K562 (cell line): ENCODE data around the gene TENT5A. TPM values are rescaled to one million over a fixed set of nuclear protein-coding genes. Genes with fewer than 3 reads are reported as not detected.

ENCODE experiments used
- ATAC-seq: fragments of 200-7000 bp; cut with Tn5 transposase; 3 replicates; pipeline ENCODE4 v1.9.1; 2020; ENCODE audit warnings: moderate library complexity
- BruUV-seq: library from RNA; stranded (reverse); fragments of 400-500 nt; replicated peaks from 2 replicates; lab custom pipeline; 2021; lab: Mats Ljungman, UMichigan
- CTCF ChIA-PET: fragments of 300-600 bp; formaldehyde crosslinking; extraction: SDS; loops from one replicate; lab custom pipeline; 2021; ENCODE audit warnings: low intra/inter-chr PET ratio; lab: Yijun Ruan, JAX
- POLR2A ChIA-PET: fragments of 300-600, 350-650 bp; sonication (Branson Sonifier 250); formaldehyde crosslinking; extraction: SDS; loops from one replicate; lab custom pipeline; 2021; ENCODE audit warnings: antibody characterized with exemption, inconsistent platforms; lab: Yijun Ruan, JAX
- DNase-seq, 4 experiments: peaks; one replicate each; pipeline versions ENCODE4 v3.0.0 to v3.0.0-alpha.2; 2011 to 2018; ENCODE audit warnings: low spot score in 3 of 4, mixed read lengths in 3 of 4; ENCODE audit errors: extremely low read depth in 1 of 4
- FAIRE-seq: peaks from 2 replicates; lab custom pipeline; 2011; peaks lifted over from hg19 to GRCh38; lab: Jason Lieb, UNC
- H2AFZ ChIP-seq: 2 replicates; pipeline ENCODE4 v1.6.0; 2011; ENCODE audit warnings: low read depth, low read length, control low read depth, inconsistent platforms
- H3K27ac ChIP-seq: fragments of 200-600 bp; 3 replicates; pipeline ENCODE4 v1.8.0; 2011; ENCODE audit warnings: low read depth, mild to moderate bottlenecking, control low read depth, inconsistent platforms, low read length, moderate library complexity, mixed read lengths; ENCODE audit errors: extremely low read depth
- H3K27me3 ChIP-seq, 2 experiments: fragments of 300-600 bp in 1 of 2; 2 replicates in 1 of 2; 3 replicates in 1 of 2; pipeline versions ENCODE4 v1.6.0 to v1.8.0; 2011; ENCODE audit warnings: inconsistent platforms in 2 of 2, low read length in 2 of 2, mild to moderate bottlenecking in 1 of 2, mixed read lengths in 1 of 2, moderate library complexity in 1 of 2; ENCODE audit not compliant: control insufficient read depth in 2 of 2, insufficient read depth in 2 of 2
- H3K36me3 ChIP-seq: fragments of 300-600 bp; 3 replicates; pipeline ENCODE4 v1.8.0; 2011; ENCODE audit warnings: mild to moderate bottlenecking, low read length, inconsistent platforms; ENCODE audit not compliant: control insufficient read depth, insufficient read depth
- H3K4me1 ChIP-seq, 2 experiments: fragments of 200-600 bp in 1 of 2; replicated peaks in 1 of 2; 2 replicates in 1 of 2; 3 replicates in 1 of 2; pipeline versions ENCODE4 v1.5.1 to v1.8.0; 2011; ENCODE audit warnings: inconsistent platforms in 2 of 2, low read length in 2 of 2, mild to moderate bottlenecking in 1 of 2, mixed read lengths in 1 of 2, moderate library complexity in 1 of 2; ENCODE audit not compliant: control insufficient read depth in 2 of 2, insufficient read depth in 2 of 2
- H3K4me2 ChIP-seq: 2 replicates; pipeline ENCODE4 v1.6.1; 2011; ENCODE audit warnings: low read length, control low read depth, inconsistent platforms, mixed read lengths; ENCODE audit not compliant: insufficient read depth
- H3K4me3 ChIP-seq: fragments of 200-600 bp; sonication (generic), shearing (Covaris generic); 2 replicates; pipeline ENCODE4 v1.5.1; 2016; ENCODE audit warnings: control low read depth, inconsistent platforms
- H3K79me2 ChIP-seq: fragments of 200-600 bp; 3 replicates; pipeline ENCODE4 v1.8.0; 2011; ENCODE audit warnings: low read length, inconsistent platforms; ENCODE audit not compliant: control insufficient read depth, insufficient read depth
- H3K9ac ChIP-seq, 2 experiments: 2 replicates each; pipeline versions ENCODE4 v1.6.0 to v1.6.1; 2011; ENCODE audit warnings: low read depth in 2 of 2, low read length in 2 of 2, control low read depth in 1 of 2, inconsistent platforms in 1 of 2, mild to moderate bottlenecking in 1 of 2, mixed read lengths in 1 of 2; ENCODE audit not compliant: insufficient read depth in 1 of 2
- H3K9me1 ChIP-seq: one replicate; pipeline ENCODE4 v1.6.0; 2011; ENCODE audit warnings: inconsistent platforms, mild to moderate bottlenecking, low read length, moderate library complexity; ENCODE audit not compliant: control insufficient read depth, insufficient read depth
- H3K9me3 ChIP-seq: replicated peaks from 2 replicates; pipeline ENCODE4 v1.5.1; 2011; ENCODE audit warnings: low read depth, low read length, inconsistent platforms; ENCODE audit not compliant: control insufficient read depth, insufficient read depth
- H4K20me1 ChIP-seq: replicated peaks from 2 replicates; pipeline ENCODE4 v1.6.1; 2011; ENCODE audit warnings: low read length, inconsistent platforms, mixed read lengths; ENCODE audit not compliant: control insufficient read depth, insufficient read depth
- CEBPB ChIP-seq: fragments of 450-650 bp; IDR thresholded peaks from 2 replicates; pipeline ENCODE4 v1.6.1; 2016; ENCODE audit warnings: missing genetic modification characterization, missing compliant biosample characterization
- CEBPG ChIP-seq, 3 experiments: fragments of 200-800 bp in 1 of 3; sonication (Bioruptor generic) in 1 of 3; sonication (generic) in 1 of 3; formaldehyde crosslinking in 1 of 3; IDR thresholded peaks in 2 of 3; conservative IDR thresholded peaks in 1 of 3; 2 replicates each; pipeline versions ENCODE4 v1.6.1 to v1.8.0; 2016 to 2022; ENCODE audit warnings: missing compliant biosample characterization in 2 of 3, missing genetic modification characterization in 2 of 3, mild to moderate bottlenecking in 1 of 3, missing genetic modification reagents in 1 of 3
- FOXA3 ChIP-seq, 2 experiments: fragments of 450-650 bp in 1 of 2; sonication (generic) in 1 of 2; formaldehyde crosslinking; IDR thresholded peaks in 1 of 2; conservative IDR thresholded peaks in 1 of 2; 2 replicates each; pipeline versions ENCODE4 v1.4.0 to v1.8.0; 2020 to 2022; ENCODE audit warnings: mild to moderate bottlenecking in 2 of 2, missing genetic modification reagents in 1 of 2
- FOXM1 ChIP-seq, 2 experiments: fragments of 450-650 bp in 1 of 2; sonication (generic) in 1 of 2; formaldehyde crosslinking in 1 of 2; IDR thresholded peaks; 2 replicates each; pipeline versions ENCODE4 v1.6.1 to v1.9.0; 2017 to 2022; ENCODE audit warnings: low read depth in 2 of 2, mild to moderate bottlenecking in 2 of 2, missing genetic modification reagents in 1 of 2, moderate library complexity in 1 of 2
- HMG20B ChIP-seq: fragments of 250-450 bp; sonication (Bioruptor Pico); IDR thresholded peaks from 2 replicates; pipeline ENCODE4 v1.5.0; 2021; ENCODE audit warnings: mild to moderate bottlenecking
- MCM3 ChIP-seq: fragments of 450-650 bp; IDR thresholded peaks from 2 replicates; pipeline ENCODE4 v1.6.1; 2016
- PURB ChIP-seq: sonication (generic); formaldehyde crosslinking; IDR thresholded peaks from 2 replicates; pipeline ENCODE4 v1.9.0; 2021; ENCODE audit warnings: low read depth, mild to moderate bottlenecking, missing genetic modification reagents
- ZNF224 ChIP-seq: sonication (generic); formaldehyde crosslinking; IDR thresholded peaks from 2 replicates; pipeline ENCODE4 v1.8.0; 2022; ENCODE audit warnings: mild to moderate bottlenecking, missing genetic modification reagents
- WGBS: fragments of 100-300 bp; shearing (Covaris generic); methylation state at CpG from one replicate; pipeline ENCODE4 v1.1.6; 2016; ENCODE audit warnings: low coverage, mixed read lengths; ENCODE audit not compliant: insufficient coverage; ENCODE audit errors: missing lambda C conversion rate; 5-methylcytosine and 5-hydroxymethylcytosine counted together
- in situ Hi-C: fragments of 300-500 bp; cut with MboI; formaldehyde crosslinking; loops from 4 replicates; pipeline ENCODE4 v1.15.0; 2018; ENCODE audit warnings: inconsistent platforms, mixed read lengths
- intact Hi-C: fragments of 100-400 bp; cut with micrococcal nuclease; formaldehyde crosslinking; loops from 2 replicates; pipeline ENCODE4 v1.14.2; 2022
- polyA plus RNA-seq, 8 experiments: library from polyadenylated mRNA; depleted of rRNA in 4 of 8; stranded (reverse) in 5 of 8; unstranded in 3 of 8; fragments of >200 nt; fragmentation: Nextera tagmentation in 2 of 8; fragmentation: Illumina TruSeq in 1 of 8; extraction: Ambion mirVana in 2 of 8; extraction: Trizol in 1 of 8; gene quantifications; 2 replicates each; pipeline versions ENCODE4 v1.2.1 to v1.2.3, GENCODE V29; 2011 to 2014; ENCODE audit warnings: inconsistent platforms in 1 of 8, missing spikeins in 1 of 8
- total RNA-seq, 7 experiments: library from RNA; depleted of rRNA in 6 of 7; stranded (reverse); fragments of >200 nt in 6 of 7; fragmentation: Illumina TruSeq in 2 of 7; extraction: Trizol in 2 of 7; gene quantifications; 2 replicates each; pipeline versions ENCODE4 v1.2.1 to v1.2.3, GENCODE V29; 2011 to 2021; ENCODE audit warnings: low replicate concordance in 1 of 7
- TF ChIP-seq, protein P1 (sequence below): fragments of 250-450 bp; sonication (Bioruptor Pico); IDR thresholded peaks from 2 replicates; pipeline ENCODE4 v1.9.0; 2021; ENCODE audit warnings: mild to moderate bottlenecking, inconsistent platforms
- TF ChIP-seq, protein P2 (sequence below): sonication (generic); formaldehyde crosslinking; IDR thresholded peaks from 2 replicates; pipeline ENCODE4 v1.8.1; 2022; ENCODE audit warnings: missing genetic modification reagents
- TF ChIP-seq, protein P3 (sequence below): sonication (generic); IDR thresholded peaks from 2 replicates; pipeline ENCODE4 v1.6.1; 2016
- TF ChIP-seq, protein P4 (sequence below): fragments of 450-650 bp; formaldehyde crosslinking; IDR thresholded peaks from 2 replicates; pipeline ENCODE4 v1.4.0; 2022; ENCODE audit warnings: missing genetic modification characterization

Gene TENT5A
- total and polyA plus RNA-seq, 9 of the 15 experiments (the other 6 are each of a cell fraction or from before 2014, with no cell fraction given): 0.77 to 2.3 (median 1.3) TPM

DNA sequence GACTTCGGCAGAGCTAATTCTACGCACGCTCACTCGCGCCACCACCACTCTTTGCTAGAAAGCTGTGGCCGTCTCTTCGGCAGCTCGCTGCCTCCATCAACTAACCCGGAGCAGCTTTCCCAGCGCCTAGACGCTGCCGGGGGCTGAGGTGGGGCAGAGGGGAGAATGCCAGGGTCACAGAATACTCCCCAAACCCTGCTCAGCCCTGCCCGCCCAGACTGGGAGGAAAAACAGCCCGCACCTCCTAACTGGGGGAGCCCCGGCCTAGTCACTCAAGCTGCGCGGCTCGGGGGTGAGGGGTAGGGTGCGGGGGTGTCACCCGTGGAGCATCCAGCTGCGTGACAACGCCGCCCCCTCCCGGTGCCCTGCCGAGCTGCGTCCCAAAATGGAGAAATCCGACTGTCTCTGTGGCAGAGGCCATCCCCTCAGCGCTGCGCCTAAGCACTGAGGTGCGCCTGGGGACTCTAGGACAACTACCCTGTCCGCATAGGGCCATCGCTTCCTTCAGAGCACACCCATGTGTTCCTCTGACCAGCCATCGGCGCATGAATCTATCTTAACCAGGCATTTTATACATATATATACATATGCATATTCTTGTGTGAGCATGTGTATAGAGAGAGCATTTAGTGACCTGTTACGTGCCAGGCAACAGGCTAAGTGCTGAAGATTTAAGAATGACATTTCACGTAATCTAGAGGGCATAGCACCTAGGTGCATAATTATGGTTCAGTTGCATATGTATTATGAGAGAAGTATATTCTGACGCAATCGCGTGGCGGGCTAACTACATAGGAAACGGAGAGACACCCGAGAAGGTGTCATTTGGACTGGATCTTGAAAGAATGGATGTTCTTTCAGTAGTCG, 1.5 kb upstream of the TENT5A start:
- H4K20me1 ChIP-seq: no peaks in the 10 kb centered on the region; the same call in 1 of the 2 replicates
- H3K36me3 ChIP-seq: no peaks in the 10 kb centered on the region
- peak overlapping the region; percentile 73 for H3K4me2 ChIP-seq
- H3K27me3 ChIP-seq: peaks cover 0 to 4% of the 10 kb centered on the region in 2 experiments; a peak in 1 of 5 replicates
- ChIA-PET POLR2A (interaction anchor here (0.5 to 1.4 kb wide), 5 partner anchors 10 to 1622 kb away, joined by 3 to 5 read pairs (median 3); no protein-coding TSS in a partner anchor), CTCF (interaction anchor here (0.5 kb wide), 1 partner anchor 1415 kb away, joined by 3 read pairs; no protein-coding TSS in a partner anchor)
- TSS peak; percentile 60 for BruUV-seq
- peak overlapping the region; percentile 81; the same call in 2 of the 3 replicates for H3K27ac ChIP-seq
- no peaks in the 10 kb centered on the region for H3K9me1 ChIP-seq
- intact Hi-C loops: loop anchor here (1.0 to 10.0 kb wide), 5 partner anchors 184 to 1621 kb away; no protein-coding TSS in a partner anchor
- H2AFZ ChIP-seq: peak overlapping the region; percentile 95
- H3K9ac ChIP-seq: peak overlapping the region; percentile 63 to 81
- WGBS: 19% methylated on average over 41 of the region's 43 CpGs
- in situ Hi-C loops: loop anchor here (10.0 kb wide), 1 partner anchor 1419 kb away; no protein-coding TSS in a partner anchor
- H3K79me2 ChIP-seq: peaks cover 7% of the 10 kb centered on the region; the same call in 2 of the 3 replicates
- H3K9me3 ChIP-seq: no peaks in the 10 kb centered on the region
- FAIRE-seq (no peak), ATAC-seq (peak; percentile 73), DNase-seq (peak; percentile 70 to 81 (median 74))
- peaks cover 3 to 27% of the 10 kb centered on the region in 2 experiments; a peak in 3 of 5 replicates for H3K4me1 ChIP-seq
- H3K4me3 ChIP-seq: peak overlapping the region; percentile 70
- TF ChIP-seq PURB (CRISPR knock-in tag) (no peak), FOXM1 (IDR thresholded peaks at IDR 0.05; ENCODE audit: low read depth) (no peak), FOXM1 (CRISPR knock-in tag; IDR thresholded peaks at IDR 0.05; ENCODE audit: low read depth) (no peak), HMG20B (no peak), FOXA3 (CRISPR knock-in tag; conservative IDR thresholded peaks at IDR 0.05 in 1 of 2, IDR thresholded peaks at IDR 0.05 in 1 of 2) (no peak), CEBPG (CRISPR knock-in tag; IDR thresholded peaks at IDR 0.05) (no peak), CEBPG (tag; conservative IDR thresholded peaks at IDR 0.05 in 1 of 2, IDR thresholded peaks at IDR 0.05 in 1 of 2) (peak; percentile 27 to 34; a peak in 1 of 4 replicates), MCM3 (no peak), ZNF224 (CRISPR knock-in tag) (no peak), CEBPB (tag) (peak; percentile 69)
- TF ChIP-seq, protein P1, sequence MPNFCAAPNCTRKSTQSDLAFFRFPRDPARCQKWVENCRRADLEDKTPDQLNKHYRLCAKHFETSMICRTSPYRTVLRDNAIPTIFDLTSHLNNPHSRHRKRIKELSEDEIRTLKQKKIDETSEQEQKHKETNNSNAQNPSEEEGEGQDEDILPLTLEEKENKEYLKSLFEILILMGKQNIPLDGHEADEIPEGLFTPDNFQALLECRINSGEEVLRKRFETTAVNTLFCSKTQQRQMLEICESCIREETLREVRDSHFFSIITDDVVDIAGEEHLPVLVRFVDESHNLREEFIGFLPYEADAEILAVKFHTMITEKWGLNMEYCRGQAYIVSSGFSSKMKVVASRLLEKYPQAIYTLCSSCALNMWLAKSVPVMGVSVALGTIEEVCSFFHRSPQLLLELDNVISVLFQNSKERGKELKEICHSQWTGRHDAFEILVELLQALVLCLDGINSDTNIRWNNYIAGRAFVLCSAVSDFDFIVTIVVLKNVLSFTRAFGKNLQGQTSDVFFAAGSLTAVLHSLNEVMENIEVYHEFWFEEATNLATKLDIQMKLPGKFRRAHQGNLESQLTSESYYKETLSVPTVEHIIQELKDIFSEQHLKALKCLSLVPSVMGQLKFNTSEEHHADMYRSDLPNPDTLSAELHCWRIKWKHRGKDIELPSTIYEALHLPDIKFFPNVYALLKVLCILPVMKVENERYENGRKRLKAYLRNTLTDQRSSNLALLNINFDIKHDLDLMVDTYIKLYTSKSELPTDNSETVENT (CRISPR knock-in tag): no peak
- TF ChIP-seq, protein P2, sequence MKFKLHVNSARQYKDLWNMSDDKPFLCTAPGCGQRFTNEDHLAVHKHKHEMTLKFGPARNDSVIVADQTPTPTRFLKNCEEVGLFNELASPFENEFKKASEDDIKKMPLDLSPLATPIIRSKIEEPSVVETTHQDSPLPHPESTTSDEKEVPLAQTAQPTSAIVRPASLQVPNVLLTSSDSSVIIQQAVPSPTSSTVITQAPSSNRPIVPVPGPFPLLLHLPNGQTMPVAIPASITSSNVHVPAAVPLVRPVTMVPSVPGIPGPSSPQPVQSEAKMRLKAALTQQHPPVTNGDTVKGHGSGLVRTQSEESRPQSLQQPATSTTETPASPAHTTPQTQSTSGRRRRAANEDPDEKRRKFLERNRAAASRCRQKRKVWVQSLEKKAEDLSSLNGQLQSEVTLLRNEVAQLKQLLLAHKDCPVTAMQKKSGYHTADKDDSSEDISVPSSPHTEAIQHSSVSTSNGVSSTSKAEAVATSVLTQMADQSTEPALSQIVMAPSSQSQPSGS (CRISPR knock-in tag): no peak
- TF ChIP-seq, protein P3, sequence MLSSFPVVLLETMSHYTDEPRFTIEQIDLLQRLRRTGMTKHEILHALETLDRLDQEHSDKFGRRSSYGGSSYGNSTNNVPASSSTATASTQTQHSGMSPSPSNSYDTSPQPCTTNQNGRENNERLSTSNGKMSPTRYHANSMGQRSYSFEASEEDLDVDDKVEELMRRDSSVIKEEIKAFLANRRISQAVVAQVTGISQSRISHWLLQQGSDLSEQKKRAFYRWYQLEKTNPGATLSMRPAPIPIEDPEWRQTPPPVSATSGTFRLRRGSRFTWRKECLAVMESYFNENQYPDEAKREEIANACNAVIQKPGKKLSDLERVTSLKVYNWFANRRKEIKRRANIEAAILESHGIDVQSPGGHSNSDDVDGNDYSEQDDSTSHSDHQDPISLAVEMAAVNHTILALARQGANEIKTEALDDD: no peak
- TF ChIP-seq, protein P4, sequence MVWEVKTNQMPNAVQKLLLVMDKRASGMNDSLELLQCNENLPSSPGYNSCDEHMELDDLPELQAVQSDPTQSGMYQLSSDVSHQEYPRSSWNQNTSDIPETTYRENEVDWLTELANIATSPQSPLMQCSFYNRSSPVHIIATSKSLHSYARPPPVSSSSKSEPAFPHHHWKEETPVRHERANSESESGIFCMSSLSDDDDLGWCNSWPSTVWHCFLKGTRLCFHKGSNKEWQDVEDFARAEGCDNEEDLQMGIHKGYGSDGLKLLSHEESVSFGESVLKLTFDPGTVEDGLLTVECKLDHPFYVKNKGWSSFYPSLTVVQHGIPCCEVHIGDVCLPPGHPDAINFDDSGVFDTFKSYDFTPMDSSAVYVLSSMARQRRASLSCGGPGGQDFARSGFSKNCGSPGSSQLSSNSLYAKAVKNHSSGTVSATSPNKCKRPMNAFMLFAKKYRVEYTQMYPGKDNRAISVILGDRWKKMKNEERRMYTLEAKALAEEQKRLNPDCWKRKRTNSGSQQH (CRISPR knock-in tag): no peak
